Measurements from ENCODE around the gene SH3BGR. TPM values are rescaled to one million over a fixed set of nuclear protein-coding genes. Genes with fewer than 3 reads are reported as not detected.

SH3BGR gene
- total and polyA plus RNA-seq, 2 of the 8 experiments (the other 6 are each of a cell fraction or from before 2014, with no cell fraction given), result 2.1 to 5.9 TPM

DNA sequence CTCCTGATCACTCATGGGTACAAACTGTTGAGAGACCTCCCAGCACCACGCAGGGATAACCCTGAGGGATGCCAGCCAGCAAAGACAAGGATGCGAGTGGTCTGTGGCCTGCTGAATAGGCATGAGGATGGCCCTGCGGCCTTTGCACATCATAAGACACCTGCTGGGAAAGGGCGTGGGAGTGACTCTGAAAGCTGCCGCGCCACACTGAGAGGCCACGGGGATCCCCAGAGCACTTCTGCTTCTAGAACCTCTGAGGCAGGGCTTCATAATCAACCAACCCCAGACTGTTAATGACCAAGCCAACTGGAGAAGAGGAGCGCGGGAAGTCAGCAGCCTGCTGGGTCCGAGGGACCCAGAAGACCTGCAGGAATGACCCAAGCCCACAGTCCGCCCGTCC lies 73.8 kb downstream of the SH3BGR start (continued):
- no peak for TF ChIP-seq BACH1 (IDR thresholded peaks at IDR 0.05; ENCODE audit: low read length)
